Stimulated activated CD8-positive, alpha-beta memory T cell treated with anti-CD3 and anti-CD28 coated beads, Interleukin-7, amount 100 ng/mL, for 48 hours (primary cell): ENCODE data around the gene CCDC195.
"Not testable (repeated sequence)": the region's sequence is repeated elsewhere in the genome, so short reads cannot be mapped to it uniquely, and the experiment has no call there.

Experiments used
- DNase-seq, 2 donors: peaks; one replicate each; pipeline ENCODE4 v3.0.0-alpha.2; 2020; ENCODE audit warnings: low read depth in 1 of 2; ENCODE audit errors: extremely low read depth in 1 of 2

Gene CCDC195

GRCh38 chr2:224691563-224691962 is 24.6 kb downstream of the CCDC195 start:
- no peak for DNase-seq

GRCh38 chr2:224690868-224691267 is 25.3 kb downstream of the CCDC195 start:
- no peak for DNase-seq

DNA sequence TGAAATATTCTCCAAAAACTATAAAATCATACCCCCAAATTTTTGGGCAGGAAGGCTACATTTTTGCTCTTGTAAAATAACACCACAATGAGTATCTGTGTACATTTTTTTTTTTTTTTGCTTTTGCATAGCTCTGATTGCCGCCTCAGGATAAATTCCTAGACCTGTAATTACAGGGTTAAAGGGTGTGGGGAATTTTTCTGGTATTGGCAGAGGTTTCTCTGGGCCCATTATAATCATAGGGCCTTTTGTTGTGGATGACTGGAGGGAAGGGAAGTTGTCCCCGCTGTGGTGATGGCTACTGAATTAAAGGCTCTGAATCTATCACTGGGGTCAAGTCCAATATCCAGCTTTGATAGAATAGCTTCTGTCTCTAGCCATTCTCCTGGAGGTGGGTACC is 26.6 kb downstream of the CCDC195 start:
- DNase-seq: no peak

- DNase-seq: no peak
These were observed 27.2 kb downstream of the CCDC195 start for GRCh38 chr2:224688997-224689396.

GRCh38 chr2:224687156-224687555 is 29.0 kb downstream of the CCDC195 start:
- no peak for DNase-seq

DNA sequence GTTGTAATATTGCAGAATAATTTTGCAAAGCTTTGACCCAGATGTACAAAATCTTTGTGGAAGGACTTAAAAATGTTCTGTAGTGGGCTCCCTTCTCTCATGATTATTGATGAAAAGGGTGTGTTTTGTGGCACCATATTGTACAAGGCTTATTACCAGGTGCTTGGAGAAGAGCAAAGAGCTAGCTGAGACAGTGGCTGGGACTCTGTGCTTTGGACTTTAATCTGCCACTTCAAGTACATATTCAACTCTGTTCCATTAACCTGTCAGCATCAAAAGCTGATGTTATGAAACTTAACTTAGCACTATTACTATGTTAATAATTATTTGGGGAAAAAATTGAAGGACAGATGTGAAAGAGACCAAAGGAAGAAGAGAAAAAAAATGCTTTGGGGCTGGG is 31.0 kb downstream of the CCDC195 start:
- no peak for DNase-seq

- no peak for DNase-seq
These were observed 34.0 kb downstream of the CCDC195 start for GRCh38 chr2:224682134-224682533.

- no peak for DNase-seq
These were observed 44.4 kb downstream of the CCDC195 start for GRCh38 chr2:224671731-224672130.

DNA sequence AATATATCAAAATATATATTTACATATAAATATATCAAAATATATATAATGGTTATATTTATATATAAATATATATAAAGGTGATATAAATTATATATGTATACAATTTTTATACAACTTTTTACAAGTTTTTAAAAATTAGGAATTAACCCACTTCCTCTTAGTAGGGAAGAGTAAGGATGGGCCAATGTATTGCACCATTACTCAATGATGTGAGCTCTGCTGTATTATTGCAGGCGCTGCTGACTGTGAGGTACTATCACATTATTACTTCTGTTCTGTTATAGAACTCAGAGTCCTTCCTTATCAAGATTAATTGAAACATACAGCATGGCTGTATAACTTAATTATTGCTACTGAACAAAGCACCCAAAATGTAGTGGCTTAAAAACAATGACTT is 46.0 kb downstream of the CCDC195 start:
- no peak for DNase-seq

- no peak for DNase-seq
These were observed 46.7 kb downstream of the CCDC195 start for GRCh38 chr2:224669449-224669848.

- DNase-seq: no peak
These were observed 47.8 kb downstream of the CCDC195 start for GRCh38 chr2:224668123-224668909.

- no peak for DNase-seq
These were observed 49.1 kb downstream of the CCDC195 start for GRCh38 chr2:224666951-224667553.

- not testable (repeated sequence) for DNase-seq
These were observed 52.8 kb downstream of the CCDC195 start for GRCh38 chr2:224663322-224663721.

- DNase-seq: not testable (repeated sequence)
These were observed 54.5 kb downstream of the CCDC195 start for GRCh38 chr2:224661708-224662107.

DNA sequence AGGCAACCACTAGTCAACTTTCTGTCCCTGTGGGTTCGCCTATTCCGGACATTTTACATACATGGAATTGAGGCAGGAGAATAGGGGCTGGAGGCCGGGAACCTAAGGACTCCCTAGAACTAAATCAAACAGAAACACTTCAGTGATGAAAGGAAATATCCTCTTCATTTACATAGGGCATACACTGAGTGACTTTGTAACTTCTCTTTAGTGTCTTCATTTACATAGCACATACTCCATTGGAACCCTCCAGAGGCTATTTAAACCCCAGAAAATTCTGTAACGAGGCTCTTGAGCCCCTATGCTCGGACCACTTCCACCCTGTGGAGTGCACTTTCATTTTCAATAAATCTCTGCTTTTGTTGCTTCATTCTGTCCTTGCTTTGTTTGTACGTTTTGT is 56.5 kb downstream of the CCDC195 start:
- no peak for DNase-seq

- DNase-seq: no peak
These were observed 57.3 kb downstream of the CCDC195 start for GRCh38 chr2:224658780-224659405.

DNA sequence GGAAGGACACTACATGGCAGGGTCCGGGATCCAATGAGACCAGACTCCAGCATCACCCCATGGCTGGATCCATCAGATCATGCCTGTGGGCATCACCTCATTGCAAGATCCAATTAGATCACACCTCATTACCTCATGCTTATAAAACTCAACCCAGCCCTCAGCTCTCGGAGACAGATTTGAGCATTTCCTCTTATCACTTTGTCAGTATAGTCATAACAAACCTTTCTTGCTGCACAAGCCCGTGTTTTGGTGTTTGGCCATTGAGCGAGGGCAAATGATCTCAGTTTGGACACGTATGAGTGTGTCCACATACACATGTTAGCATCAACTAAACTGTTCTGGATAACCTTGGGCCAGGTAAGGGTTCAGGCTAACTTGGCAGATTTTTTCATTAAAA is 58.8 kb downstream of the CCDC195 start:
- DNase-seq: no peak

- DNase-seq: no peak
These were observed 61.1 kb downstream of the CCDC195 start for GRCh38 chr2:224655006-224655537.
